Measurements from ENCODE around the gene OR2A5.

GRCh38 chr7:144100607-144101006 is 51.9 kb downstream of the OR2A5 start:
- TF ChIP-seq CTCF (IDR thresholded peaks at IDR 0.05) (no peak), POLR2AphosphoS5 (IDR thresholded peaks at IDR 0.05) (no peak), POLR2A (IDR thresholded peaks at IDR 0.05) (no peak)
